GM03348 (cell line): ENCODE measurements around the gene NEXMIF.
"Not testable (repeated sequence)": the region's sequence is repeated elsewhere in the genome, so short reads cannot be mapped to it uniquely, and the experiment has no call there.

Source experiments
- DNase-seq: peaks from one replicate; pipeline ENCODE4 v3.0.0; 2012; ENCODE audit warnings: low spot score

Gene NEXMIF

GRCh38 chrX:74788545-74789086 lies 136.6 kb downstream of the NEXMIF start:
- no peak for DNase-seq

- no peak for DNase-seq
These were observed 140.6 kb downstream of the NEXMIF start for GRCh38 chrX:74784629-74785028.

- no peak for DNase-seq
These were observed 143.7 kb downstream of the NEXMIF start for GRCh38 chrX:74781507-74782034.

GRCh38 chrX:74779175-74779574 lies 146.1 kb downstream of the NEXMIF start:
- no peak for DNase-seq

- DNase-seq, result no peak
These were observed 150.3 kb downstream of the NEXMIF start for GRCh38 chrX:74774988-74775387.

- DNase-seq, result no peak
These were observed 188.8 kb downstream of the NEXMIF start for GRCh38 chrX:74736450-74736849.

GRCh38 chrX:74705269-74705668 lies 220.0 kb downstream of the NEXMIF start:
- no peak for DNase-seq

- DNase-seq, result not testable (repeated sequence)
These were observed 223.9 kb downstream of the NEXMIF start for GRCh38 chrX:74701343-74701742.

- DNase-seq, result no peak
These were observed 240.8 kb downstream of the NEXMIF start for GRCh38 chrX:74684466-74684865.
